SU-DHL-6 (cell line): ENCODE data around the gene PDE6C.

Source experiments
- H2AFZ ChIP-seq: fragments of 200-600 bp; sonication (generic); 2 replicates; pipeline ENCODE4 v1.6.1; 2014; ENCODE audit warnings: low read depth, mild to moderate bottlenecking, moderate library complexity, mixed read lengths, antibody characterized with exemption, low read length; ENCODE audit not compliant: severe bottlenecking
- H3F3A ChIP-seq: fragments of 200-600 bp; shearing (Covaris generic); 2 replicates; pipeline ENCODE4 v1.6.0; 2016; ENCODE audit warnings: antibody characterized with exemption, mild to moderate bottlenecking; ENCODE audit not compliant: insufficient read depth
- H3K27ac ChIP-seq: fragments of 200-600 bp; sonication (generic); 2 replicates; pipeline ENCODE4 v1.5.1; 2016; ENCODE audit warnings: low read depth, mild to moderate bottlenecking, low read length, moderate library complexity, mixed read lengths
- H3K27me3 ChIP-seq: fragments of 200-600 bp; sonication (generic), shearing (Covaris generic); 2 replicates; pipeline ENCODE4 v1.6.0; 2014; ENCODE audit warnings: mild to moderate bottlenecking, low read length
- H3K36me3 ChIP-seq: fragments of 200-600 bp; sonication (generic); 2 replicates; pipeline ENCODE4 v1.6.1; 2014; ENCODE audit warnings: mild to moderate bottlenecking, low read length, mixed read lengths
- H3K4me2 ChIP-seq: fragments of 300-600, 200-600 bp; shearing (Covaris generic), sonication (generic); 2 replicates; pipeline ENCODE4 v1.6.0; 2014; ENCODE audit warnings: low read length, low read depth, mild to moderate bottlenecking; ENCODE audit not compliant: poor library complexity, severe bottlenecking
- H3K4me3 ChIP-seq: fragments of 200-600 bp; sonication (generic); 2 replicates; pipeline ENCODE4 v1.5.1; 2014; ENCODE audit warnings: antibody characterized with exemption, low read length, mild to moderate bottlenecking, mixed read lengths; ENCODE audit not compliant: insufficient read depth, poor library complexity, severe bottlenecking
- H3K79me2 ChIP-seq: fragments of 200-600 bp; sonication (generic); 2 replicates; pipeline ENCODE4 v1.6.1; 2014; ENCODE audit warnings: mild to moderate bottlenecking, low read length, moderate library complexity; ENCODE audit not compliant: insufficient read depth
- H3K9ac ChIP-seq: fragments of 200-600 bp; sonication (generic); 2 replicates; pipeline ENCODE4 v1.7.0; 2014; ENCODE audit warnings: mild to moderate bottlenecking, low read length
- H3K9me2 ChIP-seq: fragments of 200-600 bp; sonication (generic); replicated peaks from 2 replicates; pipeline ENCODE4 v1.6.1; 2014; ENCODE audit warnings: low read length; ENCODE audit not compliant: insufficient read depth
- H3K9me3 ChIP-seq: fragments of 200-600 bp; sonication (generic); 2 replicates; pipeline ENCODE4 v1.6.1; 2014; ENCODE audit warnings: low read length, mixed read lengths; ENCODE audit not compliant: insufficient read depth
- H4K20me1 ChIP-seq: fragments of 200-600 bp; sonication (generic); 2 replicates; pipeline ENCODE4 v1.6.1; 2014; ENCODE audit warnings: low read depth, mild to moderate bottlenecking, antibody characterized with exemption, low read length, moderate library complexity, mixed read lengths
- EZH2phosphoT487 ChIP-seq: fragments of 200-600 bp; sonication (generic), shearing (Covaris generic); conservative IDR thresholded peaks from 2 replicates; pipeline ENCODE4 v1.6.1; 2018; ENCODE audit warnings: mild to moderate bottlenecking, antibody characterized with exemption, low read length, moderate library complexity, mixed read lengths
- TF ChIP-seq, protein P1 (sequence below): fragments of 200-600 bp; sonication (generic); IDR thresholded peaks from one replicate; pipeline ENCODE4 v1.5.1; 2017; ENCODE audit warnings: antibody characterized with exemption, mild to moderate bottlenecking, low read length, moderate library complexity; ENCODE audit not compliant: insufficient read depth, poor library complexity, severe bottlenecking

PDE6C gene

DNA sequence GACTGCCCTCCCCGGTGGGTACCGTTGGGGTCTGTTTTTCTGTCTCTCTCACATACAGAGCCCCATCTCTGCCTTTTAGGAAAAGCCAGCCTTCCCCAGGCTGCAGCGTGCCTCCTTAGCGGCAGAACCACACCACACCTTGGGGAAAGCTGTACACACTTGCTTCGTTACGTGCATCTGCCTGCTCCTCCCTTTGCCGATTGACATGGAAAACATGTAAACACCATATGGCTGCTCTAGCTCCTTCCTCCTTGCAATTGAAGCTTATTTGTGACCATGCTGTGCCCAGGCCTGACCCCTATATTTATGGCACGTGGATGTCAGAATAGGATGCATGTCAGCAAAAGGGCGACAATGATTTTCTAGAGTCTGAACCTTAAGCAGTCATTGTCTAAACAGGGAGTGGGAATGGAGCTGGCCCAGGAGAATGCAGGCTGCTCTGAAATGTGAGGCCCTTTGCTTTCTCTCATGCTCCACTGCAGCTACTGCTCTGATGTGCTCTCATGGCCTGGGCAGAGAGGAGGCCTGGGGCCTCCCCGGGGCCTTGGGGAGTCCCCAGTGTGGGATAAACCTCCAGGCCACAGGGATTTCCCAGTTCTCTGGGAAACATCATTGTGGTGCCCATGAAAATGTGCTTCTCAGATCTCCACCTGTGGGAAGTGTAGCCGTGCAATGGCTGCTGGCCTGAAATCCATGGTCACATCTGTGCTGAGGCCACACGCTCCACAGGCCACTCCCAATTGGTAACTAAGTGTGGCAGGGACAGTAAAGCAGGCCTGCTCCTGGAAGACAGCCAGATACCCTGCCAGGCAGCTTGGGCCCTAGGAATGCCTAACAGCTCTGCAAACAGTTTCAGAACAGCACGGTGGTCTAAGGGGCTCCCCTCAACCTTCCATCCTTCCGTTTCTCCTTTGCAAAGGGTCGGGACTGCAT is 18.6 kb downstream of the PDE6C start:
- no peaks in the 10 kb centered on the region for H3K9me2 ChIP-seq
- H3K27ac ChIP-seq: no peak overlapping the region
- no peak overlapping the region for H2AFZ ChIP-seq
- no peak overlapping the region for H3K4me2 ChIP-seq
- no peaks in the 10 kb centered on the region for H4K20me1 ChIP-seq
- H3K9me3 ChIP-seq: no peaks in the 10 kb centered on the region
- no peak overlapping the region for H3K9ac ChIP-seq
- H3K27me3 ChIP-seq: no peaks in the 10 kb centered on the region
- no peak overlapping the region for H3K4me3 ChIP-seq
- no peaks in the 10 kb centered on the region for H3K36me3 ChIP-seq
- H3K79me2 ChIP-seq: no peaks in the 10 kb centered on the region
- TF ChIP-seq EZH2phosphoT487: no peak
- TF ChIP-seq, protein P1, sequence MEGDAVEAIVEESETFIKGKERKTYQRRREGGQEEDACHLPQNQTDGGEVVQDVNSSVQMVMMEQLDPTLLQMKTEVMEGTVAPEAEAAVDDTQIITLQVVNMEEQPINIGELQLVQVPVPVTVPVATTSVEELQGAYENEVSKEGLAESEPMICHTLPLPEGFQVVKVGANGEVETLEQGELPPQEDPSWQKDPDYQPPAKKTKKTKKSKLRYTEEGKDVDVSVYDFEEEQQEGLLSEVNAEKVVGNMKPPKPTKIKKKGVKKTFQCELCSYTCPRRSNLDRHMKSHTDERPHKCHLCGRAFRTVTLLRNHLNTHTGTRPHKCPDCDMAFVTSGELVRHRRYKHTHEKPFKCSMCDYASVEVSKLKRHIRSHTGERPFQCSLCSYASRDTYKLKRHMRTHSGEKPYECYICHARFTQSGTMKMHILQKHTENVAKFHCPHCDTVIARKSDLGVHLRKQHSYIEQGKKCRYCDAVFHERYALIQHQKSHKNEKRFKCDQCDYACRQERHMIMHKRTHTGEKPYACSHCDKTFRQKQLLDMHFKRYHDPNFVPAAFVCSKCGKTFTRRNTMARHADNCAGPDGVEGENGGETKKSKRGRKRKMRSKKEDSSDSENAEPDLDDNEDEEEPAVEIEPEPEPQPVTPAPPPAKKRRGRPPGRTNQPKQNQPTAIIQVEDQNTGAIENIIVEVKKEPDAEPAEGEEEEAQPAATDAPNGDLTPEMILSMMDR: no peak
- no peaks in the 10 kb centered on the region for H3F3A ChIP-seq

DNA sequence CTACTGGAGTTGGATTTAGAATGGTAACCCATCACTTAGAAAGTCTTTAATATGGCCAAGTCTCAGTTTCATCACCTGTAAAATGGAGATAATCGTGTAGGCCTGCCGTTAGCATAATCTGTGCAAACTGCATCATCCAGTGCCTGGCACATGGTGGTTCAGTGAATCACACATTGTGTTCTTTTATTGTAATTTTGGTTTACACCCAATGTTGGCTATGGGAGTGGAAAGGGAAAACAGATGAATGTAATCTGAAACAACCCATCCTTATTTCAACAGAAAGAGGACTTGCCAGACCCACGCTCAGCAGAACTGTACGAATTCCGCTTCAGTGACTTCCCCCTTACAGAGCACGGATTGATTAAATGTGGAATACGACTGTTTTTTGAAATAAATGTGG is 27.5 kb downstream of the PDE6C start:
- H3K4me3 ChIP-seq: no peak overlapping the region
- no peaks in the 10 kb centered on the region for H3K9me3 ChIP-seq
- no peaks in the 10 kb centered on the region for H4K20me1 ChIP-seq
- no peak overlapping the region for H3K27ac ChIP-seq
- H3K79me2 ChIP-seq: no peaks in the 10 kb centered on the region
- no peaks in the 10 kb centered on the region for H3K27me3 ChIP-seq
- no peak for TF ChIP-seq EZH2phosphoT487
- TF ChIP-seq, protein P1: no peak
- no peaks in the 10 kb centered on the region for H3F3A ChIP-seq
- H2AFZ ChIP-seq: no peak overlapping the region
- H3K4me2 ChIP-seq: no peak overlapping the region
- H3K9ac ChIP-seq: no peak overlapping the region
- H3K36me3 ChIP-seq: no peaks in the 10 kb centered on the region
- H3K9me2 ChIP-seq: no peaks in the 10 kb centered on the region; the same call in 1 of the 2 replicates

GRCh38 chr10:93652857-93653256 is 40.5 kb downstream of the PDE6C start:
- TF ChIP-seq EZH2phosphoT487: no peak
- TF ChIP-seq, protein P1: no peak
- Histone ChIP-seq H2AFZ (no peak overlapping the region), H3K79me2 (no peaks in the 10 kb centered on the region)

More at GRCh38 chr10:93652857-93653256, 40.5 kb downstream of the PDE6C start:
- Histone ChIP-seq H3K9me3 (no peaks in the 10 kb centered on the region), H3K27me3 (no peaks in the 10 kb centered on the region), H3K36me3 (no peaks in the 10 kb centered on the region), H3F3A (no peaks in the 10 kb centered on the region), H3K27ac (no peak overlapping the region), H3K4me2 (no peak overlapping the region), H4K20me1 (no peaks in the 10 kb centered on the region), H3K9ac (no peak overlapping the region), H3K4me3 (no peak overlapping the region), H3K9me2 (no peaks in the 10 kb centered on the region)
